Lower leg skin (tissue), 3 donors: ENCODE measurements around the gene PLK4.

Experiments used
- CTCF ChIP-seq, 3 donors: fragments of 450-650 bp; IDR thresholded peaks; one replicate each; pipeline ENCODE4 v1.5.1; 2016; ENCODE audit warnings: antibody characterized with exemption in 3 of 3, mild to moderate bottlenecking in 3 of 3, moderate library complexity in 2 of 3
- POLR2A ChIP-seq, 2 donors: fragments of 450-650 bp; IDR thresholded peaks; one replicate each; pipeline ENCODE4 v1.6.1; 2016 to 2017; ENCODE audit warnings: antibody characterized with exemption in 2 of 2, mild to moderate bottlenecking in 1 of 2, moderate library complexity in 1 of 2

- TF ChIP-seq CTCF (IDR thresholded peaks at IDR 0.05) (no peak), POLR2A (IDR thresholded peaks at IDR 0.05) (no peak)
These were observed 9.2 kb downstream of the PLK4 start for GRCh38 chr4:127889903-127890302.
